ENCODE measurements around the gene OR2T1.
"Not testable (repeated sequence)": the region's sequence is repeated elsewhere in the genome, so short reads cannot be mapped to it uniquely, and the experiment has no call there.

Gene OR2T1

GRCh38 chr1:248417854-248418253 lies 15.0 kb downstream of the OR2T1 start:
- no peak for TF ChIP-seq CTCF (conservative IDR thresholded peaks at IDR 0.05; ENCODE audit: low read depth, low read length)
- no peak for DNase-seq (ENCODE audit: low read depth)
- no peak overlapping the region for H3K4me3 ChIP-seq (ENCODE audit: low read depth, low read length)

- DNase-seq (ENCODE audit: low read depth): peak; percentile 4
- no peak for TF ChIP-seq CTCF (conservative IDR thresholded peaks at IDR 0.05; ENCODE audit: low read depth, low read length)
- H3K4me3 ChIP-seq (ENCODE audit: low read depth, low read length): no peak overlapping the region
These were observed 18.5 kb downstream of the OR2T1 start for GRCh38 chr1:248421384-248421783.

- not testable (repeated sequence) for DNase-seq (ENCODE audit: low read depth); H3K4me3 ChIP-seq (ENCODE audit: low read depth, low read length)
These were observed 24.8 kb downstream of the OR2T1 start for GRCh38 chr1:248427526-248428191.

GRCh38 chr1:248428192-248428533 lies 25.3 kb downstream of the OR2T1 start:
- not testable (repeated sequence) for DNase-seq (ENCODE audit: low read depth); H3K4me3 ChIP-seq (ENCODE audit: low read depth, low read length)

- DNase-seq (ENCODE audit: low read depth); H3K4me3 ChIP-seq (ENCODE audit: low read depth, low read length): not testable (repeated sequence)
These were observed 28.8 kb downstream of the OR2T1 start for GRCh38 chr1:248431683-248432082.

GRCh38 chr1:248432201-248432600 lies 29.4 kb downstream of the OR2T1 start:
- not testable (repeated sequence) for DNase-seq (ENCODE audit: low read depth); H3K4me3 ChIP-seq (ENCODE audit: low read depth, low read length)

GRCh38 chr1:248433811-248434415 lies 31.1 kb downstream of the OR2T1 start:
- H3K4me3 ChIP-seq (ENCODE audit: low read depth, low read length); DNase-seq (ENCODE audit: low read depth): not testable (repeated sequence)

GRCh38 chr1:248434913-248435312 lies 32.1 kb downstream of the OR2T1 start:
- not testable (repeated sequence) for DNase-seq (ENCODE audit: low read depth); H3K4me3 ChIP-seq (ENCODE audit: low read depth, low read length)

GRCh38 chr1:248436303-248436702 lies 33.5 kb downstream of the OR2T1 start:
- H3K4me3 ChIP-seq (ENCODE audit: low read depth, low read length); DNase-seq (ENCODE audit: low read depth): not testable (repeated sequence)

- not testable (repeated sequence) for DNase-seq (ENCODE audit: low read depth); H3K4me3 ChIP-seq (ENCODE audit: low read depth, low read length)
These were observed 35.8 kb downstream of the OR2T1 start for GRCh38 chr1:248438668-248439067.

- not testable (repeated sequence) for H3K4me3 ChIP-seq (ENCODE audit: low read depth, low read length); DNase-seq (ENCODE audit: low read depth)
These were observed 36.4 kb downstream of the OR2T1 start for GRCh38 chr1:248439283-248439682.

GRCh38 chr1:248442500-248443277 lies 39.8 kb downstream of the OR2T1 start:
- not testable (repeated sequence) for H3K4me3 ChIP-seq (ENCODE audit: low read depth, low read length); DNase-seq (ENCODE audit: low read depth)

- not testable (repeated sequence) for H3K4me3 ChIP-seq (ENCODE audit: low read depth, low read length); DNase-seq (ENCODE audit: low read depth)
These were observed 41.8 kb downstream of the OR2T1 start for GRCh38 chr1:248444603-248445002.

- H3K4me3 ChIP-seq (ENCODE audit: low read depth, low read length); DNase-seq (ENCODE audit: low read depth): not testable (repeated sequence)
These were observed 42.6 kb downstream of the OR2T1 start, which contains the start of gene OR2T2 for GRCh38 chr1:248445399-248445798. Gene OR2T2 (plus strand): TSS chr1:248445637. CDS start chr1:248452798, 7,161 bp downstream.

- not testable (repeated sequence) for H3K4me3 ChIP-seq (ENCODE audit: low read depth, low read length); DNase-seq (ENCODE audit: low read depth)
These were observed 45.7 kb downstream of the OR2T1 start for GRCh38 chr1:248448409-248449074.

- not testable (repeated sequence) for H3K4me3 ChIP-seq (ENCODE audit: low read depth, low read length); DNase-seq (ENCODE audit: low read depth)
These were observed 47.1 kb downstream of the OR2T1 start for GRCh38 chr1:248449821-248450465.
